ENCODE results near the gene HNF4A. TPM values are rescaled to one million over a fixed set of nuclear protein-coding genes. Genes with fewer than 3 reads are reported as not detected.
"Not testable (repeated sequence)": the region's sequence is repeated elsewhere in the genome, so short reads cannot be mapped to it uniquely, and the experiment has no call there.

The HNF4A gene
- total and polyA plus RNA-seq, 8 donors: 7.4 to 29.2 (median 22.2) TPM

GRCh38 chr20:44468044-44468782, 112.7 kb downstream of the HNF4A start:
- Histone ChIP-seq H3K4me1 (peaks cover 0 to 8% (median 8%) of the 10 kb centered on the region in 3 donors), H3K36me3 (no peaks in the 10 kb centered on the region), H3K27ac (no peak overlapping the region), H3K27me3 (no peaks in the 10 kb centered on the region), H3K9me3 (no peaks in the 10 kb centered on the region), H3K4me3 (no peak overlapping the region)
- FAIRE-seq (no peak), ATAC-seq (no peak), DNase-seq (no peak)
- WGBS, 2 donors: 81 to 90% methylated on average over 8 of the region's 8 CpGs
- intact Hi-C loops (cut with DNase I): loop anchor here in 2 of 3 donors (10.0 kb wide), 2 partner anchors 243 to 253 kb away; partner anchors contain the start of gene OSER1 (in 1 of the 2)
- TF ChIP-seq, protein P1, sequence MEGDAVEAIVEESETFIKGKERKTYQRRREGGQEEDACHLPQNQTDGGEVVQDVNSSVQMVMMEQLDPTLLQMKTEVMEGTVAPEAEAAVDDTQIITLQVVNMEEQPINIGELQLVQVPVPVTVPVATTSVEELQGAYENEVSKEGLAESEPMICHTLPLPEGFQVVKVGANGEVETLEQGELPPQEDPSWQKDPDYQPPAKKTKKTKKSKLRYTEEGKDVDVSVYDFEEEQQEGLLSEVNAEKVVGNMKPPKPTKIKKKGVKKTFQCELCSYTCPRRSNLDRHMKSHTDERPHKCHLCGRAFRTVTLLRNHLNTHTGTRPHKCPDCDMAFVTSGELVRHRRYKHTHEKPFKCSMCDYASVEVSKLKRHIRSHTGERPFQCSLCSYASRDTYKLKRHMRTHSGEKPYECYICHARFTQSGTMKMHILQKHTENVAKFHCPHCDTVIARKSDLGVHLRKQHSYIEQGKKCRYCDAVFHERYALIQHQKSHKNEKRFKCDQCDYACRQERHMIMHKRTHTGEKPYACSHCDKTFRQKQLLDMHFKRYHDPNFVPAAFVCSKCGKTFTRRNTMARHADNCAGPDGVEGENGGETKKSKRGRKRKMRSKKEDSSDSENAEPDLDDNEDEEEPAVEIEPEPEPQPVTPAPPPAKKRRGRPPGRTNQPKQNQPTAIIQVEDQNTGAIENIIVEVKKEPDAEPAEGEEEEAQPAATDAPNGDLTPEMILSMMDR (IDR thresholded peaks at IDR 0.05): no peak

DNA sequence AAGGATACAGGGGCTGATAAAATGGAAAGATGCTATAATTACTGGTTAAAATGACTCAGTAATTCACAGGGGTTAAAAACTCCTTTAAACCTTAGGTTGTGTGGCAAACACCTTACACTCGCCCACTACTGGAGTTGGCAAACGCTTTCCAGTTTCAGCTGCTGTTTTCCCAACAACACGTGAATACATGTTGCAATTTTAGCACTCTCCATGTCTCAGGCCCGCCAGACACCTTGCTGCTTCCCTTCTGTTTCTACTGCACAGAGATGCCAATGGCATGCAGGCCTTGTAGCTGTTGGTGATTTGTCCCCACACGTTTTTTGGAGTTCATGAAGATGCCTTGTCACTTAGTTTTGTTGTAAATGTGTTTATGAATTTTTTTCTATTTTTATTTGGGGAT, 114.8 kb downstream of the HNF4A start:
- Histone ChIP-seq H3K4me3 (no peak overlapping the region), H3K27ac (no peak overlapping the region), H3K4me1 (peaks cover 0 to 8% (median 8%) of the 10 kb centered on the region in 3 donors), H3K9me3 (no peaks in the 10 kb centered on the region), H3K27me3 (no peaks in the 10 kb centered on the region), H3K36me3 (no peaks in the 10 kb centered on the region)
- TF ChIP-seq, protein P1 (IDR thresholded peaks at IDR 0.05): no peak
- intact Hi-C loops (cut with DNase I): no loop called here
- peak in 4 of 6 donors; percentile 29 to 74 (median 64) for DNase-seq
- ATAC-seq: peak; percentile 73 to 81 (median 77)
- WGBS, 2 donors: 30 to 40% methylated on average over 5 of the region's 5 CpGs
- FAIRE-seq: no peak

- H3K27me3 ChIP-seq: no peaks in the 10 kb centered on the region
- ATAC-seq (peak in 3 of 4 donors; percentile 15 to 33 (median 28)), DNase-seq (no peak), FAIRE-seq (no peak)
- intact Hi-C loops (cut with DNase I): no loop called here
- TF ChIP-seq, protein P1 (IDR thresholded peaks at IDR 0.05): peak in 3 of 4 donors; percentile 18 to 31 (median 19)
- no peaks in the 10 kb centered on the region for H3K36me3 ChIP-seq
- H3K4me1 ChIP-seq: peaks cover 1 to 8% (median 8%) of the 10 kb centered on the region in 3 donors
- no peak overlapping the region for H3K4me3 ChIP-seq
- no peak overlapping the region for H3K27ac ChIP-seq
- no peaks in the 10 kb centered on the region for H3K9me3 ChIP-seq
- 59 to 74% methylated on average over 2 of the region's 2 CpGs for WGBS, 2 donors
Observed at GRCh38 chr20:44471481-44471882, 116.0 kb downstream of the HNF4A start.

DNA sequence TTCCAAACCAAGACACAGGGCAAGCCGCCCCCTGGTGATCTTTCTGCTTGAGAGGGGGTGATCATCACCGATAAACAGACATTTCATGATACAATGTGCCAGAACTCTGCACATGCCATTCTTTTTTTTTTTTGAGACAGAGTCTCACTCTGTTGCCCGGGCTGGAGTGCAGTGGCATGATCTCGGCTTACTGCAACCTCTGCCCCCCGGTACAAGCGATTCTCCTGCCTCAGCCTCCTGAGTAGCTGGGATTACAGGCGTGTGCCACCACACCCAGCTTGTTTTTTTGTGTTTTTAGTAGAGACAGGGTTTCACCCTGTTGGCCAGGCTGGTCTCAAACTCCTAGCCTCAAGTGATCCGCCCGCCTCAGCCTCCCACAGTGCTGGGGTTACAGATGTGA, 116.8 kb downstream of the HNF4A start:
- H3K4me3 ChIP-seq; ATAC-seq; H3K4me1 ChIP-seq; FAIRE-seq; DNase-seq; H3K27ac ChIP-seq; H3K27me3 ChIP-seq; intact Hi-C loops (cut with DNase I); H3K36me3 ChIP-seq; H3K9me3 ChIP-seq: not testable (repeated sequence)
- WGBS, 2 donors: 82 to 88% methylated on average over 9 of the region's 9 CpGs

GRCh38 chr20:44475372-44475693, 119.8 kb downstream of the HNF4A start:
- FAIRE-seq: no peak
- H3K9me3 ChIP-seq: no peaks in the 10 kb centered on the region
- 4 to 6% methylated on average over 2 of the region's 2 CpGs for WGBS, 2 donors

More at GRCh38 chr20:44475372-44475693, 119.8 kb downstream of the HNF4A start:
- ATAC-seq: peak; percentile 3 to 15 (median 10)
- Histone ChIP-seq H3K4me1 (peaks cover 3 to 5% (median 3%) of the 10 kb centered on the region in 3 donors), H3K27me3 (no peaks in the 10 kb centered on the region), H3K36me3 (peaks cover 0 to 4% (median 0%) of the 10 kb centered on the region in 3 donors), H3K27ac (peak overlapping the region; percentile 55 to 77 (median 73)), H3K4me3 (peak overlapping the region; percentile 57 to 90 (median 70))
- no peak for DNase-seq
- intact Hi-C loops (cut with DNase I): no loop called here
- TF ChIP-seq, protein P1 (IDR thresholded peaks at IDR 0.05): no peak
